ENCODE results near the gene SLAIN1. TPM values are rescaled to one million over a fixed set of nuclear protein-coding genes. Genes with fewer than 3 reads are reported as not detected.

SLAIN1 gene
- total RNA-seq, 4 donors from 2014 or later, result 4.8 to 10.4 (median 6.0) TPM

- no peak overlapping the region for H3K27ac ChIP-seq
- 68% methylated on average over 5 of the region's 5 CpGs for WGBS
- H3K9me3 ChIP-seq, result no peaks in the 10 kb centered on the region
- no peaks in the 10 kb centered on the region for H3K27me3 ChIP-seq
- DNase-seq (ENCODE audit: low spot score in 2 of 2), result no peak
- H3K36me3 ChIP-seq, result no peaks in the 10 kb centered on the region
- peaks cover 5% of the 10 kb centered on the region for H3K4me1 ChIP-seq
- H3K4me3 ChIP-seq, result no peak overlapping the region
- no peak for TF ChIP-seq EP300 (IDR thresholded peaks at IDR 0.05)
- no peak for TF ChIP-seq POLR2AphosphoS5 (IDR thresholded peaks at IDR 0.05)
- TF ChIP-seq POLR2A (IDR thresholded peaks at IDR 0.05), result no peak
- no peak for TF ChIP-seq CTCF (IDR thresholded peaks at IDR 0.05)
Measured at GRCh38 chr13:77784515-77784914, 87.0 kb downstream of the SLAIN1 start.

GRCh38 chr13:77786695-77787287 is 89.3 kb downstream of the SLAIN1 start:
- Histone ChIP-seq H3K27ac (no peak overlapping the region), H3K27me3 (no peaks in the 10 kb centered on the region), H3K9me3 (peaks cover 17% of the 10 kb centered on the region), H3K4me3 (no peak overlapping the region), H3K4me1 (no peaks in the 10 kb centered on the region), H3K36me3 (no peaks in the 10 kb centered on the region)
- 83% methylated on average over 2 of the region's 2 CpGs for WGBS
- no peak for TF ChIP-seq EP300 (IDR thresholded peaks at IDR 0.05)
- TF ChIP-seq CTCF (IDR thresholded peaks at IDR 0.05), result no peak
- no peak for TF ChIP-seq POLR2AphosphoS5 (IDR thresholded peaks at IDR 0.05)
- no peak for TF ChIP-seq POLR2A (IDR thresholded peaks at IDR 0.05)
- DNase-seq (ENCODE audit: low spot score in 2 of 2), result no peak

- H3K27me3 ChIP-seq, result no peaks in the 10 kb centered on the region
- no peak for DNase-seq (ENCODE audit: low spot score in 2 of 2)
- H3K4me1 ChIP-seq, result no peaks in the 10 kb centered on the region
- H3K9me3 ChIP-seq, result peaks cover 17% of the 10 kb centered on the region
- TF ChIP-seq POLR2A (IDR thresholded peaks at IDR 0.05), result no peak
- H3K4me3 ChIP-seq, result no peak overlapping the region
- no peak overlapping the region for H3K27ac ChIP-seq
- WGBS, result 86% methylated on average over 1 of the region's 1 CpG
- H3K36me3 ChIP-seq, result no peaks in the 10 kb centered on the region
Measured at GRCh38 chr13:77789376-77789775, 91.9 kb downstream of the SLAIN1 start.

- TF ChIP-seq EP300 (IDR thresholded peaks at IDR 0.05), result no peak
- WGBS, result 53% methylated on average over 3 of the region's 3 CpGs
- DNase-seq (ENCODE audit: low spot score in 2 of 2), result no peak
- Histone ChIP-seq H3K4me1 (no peaks in the 10 kb centered on the region), H3K9me3 (no peaks in the 10 kb centered on the region), H3K4me3 (no peak overlapping the region), H3K36me3 (no peaks in the 10 kb centered on the region), H3K27ac (no peak overlapping the region), H3K27me3 (no peaks in the 10 kb centered on the region)
Measured at GRCh38 chr13:77800219-77800618, 102.7 kb downstream of the SLAIN1 start.

GRCh38 chr13:77806518-77806917 is 109.0 kb downstream of the SLAIN1 start:
- Histone ChIP-seq H3K27me3 (no peaks in the 10 kb centered on the region), H3K36me3 (no peaks in the 10 kb centered on the region), H3K9me3 (no peaks in the 10 kb centered on the region), H3K4me1 (peaks cover 5% of the 10 kb centered on the region), H3K4me3 (no peak overlapping the region), H3K27ac (no peak overlapping the region)
- no peak for TF ChIP-seq EP300 (IDR thresholded peaks at IDR 0.05)
- TF ChIP-seq POLR2A (IDR thresholded peaks at IDR 0.05), result no peak
- TF ChIP-seq CTCF (IDR thresholded peaks at IDR 0.05), result no peak
- TF ChIP-seq POLR2AphosphoS5 (IDR thresholded peaks at IDR 0.05), result no peak
- no peak for DNase-seq (ENCODE audit: low spot score in 2 of 2)
- WGBS, result 49% methylated on average over 1 of the region's 1 CpG

- H3K4me3 ChIP-seq, result no peak overlapping the region
- no peaks in the 10 kb centered on the region for H3K9me3 ChIP-seq
- H3K27ac ChIP-seq, result no peak overlapping the region
- no peak for DNase-seq (ENCODE audit: low spot score in 2 of 2)
- no peak for TF ChIP-seq POLR2A (IDR thresholded peaks at IDR 0.05)
- no peak for TF ChIP-seq POLR2AphosphoS5 (IDR thresholded peaks at IDR 0.05)
- TF ChIP-seq CTCF (IDR thresholded peaks at IDR 0.05), result no peak
- TF ChIP-seq EP300 (IDR thresholded peaks at IDR 0.05), result no peak
- no peaks in the 10 kb centered on the region for H3K27me3 ChIP-seq
- no peaks in the 10 kb centered on the region for H3K36me3 ChIP-seq
- peaks cover 5% of the 10 kb centered on the region for H3K4me1 ChIP-seq
- 75% methylated on average over 6 of the region's 6 CpGs for WGBS
Measured at GRCh38 chr13:77807431-77808135, 110.1 kb downstream of the SLAIN1 start.

All from suprapubic skin (tissue), 4 donors.